UCSD-AML1 (cell line): ENCODE measurements around the gene LGALS4.
"Not testable (repeated sequence)": the region's sequence is repeated elsewhere in the genome, so short reads cannot be mapped to it uniquely, and the experiment has no call there.

Experiments
- DNase-seq: peaks from one replicate; lab custom pipeline; 2025; ENCODE audit not compliant: unreplicated experiment; lab: John Stamatoyannopoulos, UW

Gene LGALS4

GRCh38 chr19:38774181-38774950 is 38.4 kb downstream of the LGALS4 start:
- no peak for DNase-seq

- no peak for DNase-seq
These were observed 39.1 kb downstream of the LGALS4 start, which contains the start of gene LGALS7 for GRCh38 chr19:38773469-38774177. LGALS7 (minus strand) TSS chr19:38773517; CDS start chr19:38773492, 25 bp downstream.

- DNase-seq: not testable (repeated sequence)
These were observed 41.2 kb downstream of the LGALS4 start for GRCh38 chr19:38771569-38771968.

- DNase-seq: not testable (repeated sequence)
These were observed 41.8 kb downstream of the LGALS4 start for GRCh38 chr19:38770949-38771275.

- DNase-seq: not testable (repeated sequence)
These were observed 42.4 kb downstream of the LGALS4 start for GRCh38 chr19:38770228-38770948.

GRCh38 chr19:38769635-38770211 is 43.0 kb downstream of the LGALS4 start:
- no peak for DNase-seq

- DNase-seq: no peak
These were observed 46.3 kb downstream of the LGALS4 start for GRCh38 chr19:38766276-38767047.

GRCh38 chr19:38765214-38765613 is 47.5 kb downstream of the LGALS4 start:
- DNase-seq: no peak

- DNase-seq: no peak
These were observed 48.9 kb downstream of the LGALS4 start for GRCh38 chr19:38763795-38764220.

GRCh38 chr19:38761884-38762389 is 50.8 kb downstream of the LGALS4 start:
- not testable (repeated sequence) for DNase-seq

GRCh38 chr19:38760805-38761517 is 51.8 kb downstream of the LGALS4 start:
- not testable (repeated sequence) for DNase-seq

GRCh38 chr19:38759590-38760003 is 53.1 kb downstream of the LGALS4 start:
- DNase-seq: no peak

GRCh38 chr19:38754196-38754595 is 58.5 kb downstream of the LGALS4 start:
- DNase-seq: not testable (repeated sequence)

- not testable (repeated sequence) for DNase-seq
These were observed 59.0 kb downstream of the LGALS4 start for GRCh38 chr19:38753783-38754182.
